ENCODE results near the gene SH3RF2. TPM values are rescaled to one million over a fixed set of nuclear protein-coding genes. Genes with fewer than 3 reads are reported as not detected.

Gene SH3RF2
- total and polyA plus RNA-seq, 2 donors (not counting 1 experiment from before 2014, with no cell fraction given): 0.53 to 1.2 TPM

- Histone ChIP-seq H4K20me1 (ENCODE audit: control insufficient read depth, extremely low read depth, insufficient read depth, low read length) (no peaks in the 10 kb centered on the region), H3K27ac (ENCODE audit: insufficient read depth, low read length) (no peak overlapping the region), H3K79me2 (ENCODE audit: control insufficient read depth, insufficient read depth, low read length) (no peaks in the 10 kb centered on the region), H3K4me2 (ENCODE audit: extremely low read depth, insufficient read depth, low read length) (no peak overlapping the region), H3K4me1 (ENCODE audit: control insufficient read depth, extremely low read depth, insufficient read depth, low read length) (no peaks in the 10 kb centered on the region), H3K36me3 (ENCODE audit: control insufficient read depth, insufficient read depth, low read length) (no peaks in the 10 kb centered on the region), H2AFZ (ENCODE audit: low read length) (no peak overlapping the region), H3K27me3 (ENCODE audit: control insufficient read depth, insufficient read depth, low read length) (no peaks in the 10 kb centered on the region), H3K9me3 (ENCODE audit: control insufficient read depth, insufficient read depth, low read depth, low read length) (no peaks in the 10 kb centered on the region), H3K9ac (ENCODE audit: insufficient read depth, low read length) (no peak overlapping the region), H3K4me3 (replicated peaks in 1 of 4; ENCODE audit: control extremely low read depth in 1 of 4, insufficient read depth in 1 of 4, low read depth in 3 of 4, low read length in 4 of 4) (no peak overlapping the region)
- TF ChIP-seq CTCF (conservative IDR thresholded peaks at IDR 0.05 in 1 of 2, IDR thresholded peaks at IDR 0.05 in 1 of 2; ENCODE audit: low read depth in 1 of 2, low read length in 2 of 2): peak in 1 of 2 donors; percentile 48
- TF ChIP-seq EZH2 (IDR thresholded peaks at IDR 0.05; ENCODE audit: low read length, missing control alignments): no peak
- DNase-seq (ENCODE audit: low read depth in 2 of 2): no peak
Measured at GRCh38 chr5:146041180-146041789, 104.9 kb downstream of the SH3RF2 start.

GRCh38 chr5:146042628-146043279, 106.4 kb downstream of the SH3RF2 start:
- Histone ChIP-seq H3K27me3 (ENCODE audit: control insufficient read depth, insufficient read depth, low read length) (no peaks in the 10 kb centered on the region), H3K79me2 (ENCODE audit: control insufficient read depth, insufficient read depth, low read length) (no peaks in the 10 kb centered on the region), H3K9ac (ENCODE audit: insufficient read depth, low read length) (no peak overlapping the region), H3K4me1 (ENCODE audit: control insufficient read depth, extremely low read depth, insufficient read depth, low read length) (no peaks in the 10 kb centered on the region), H3K4me2 (ENCODE audit: extremely low read depth, insufficient read depth, low read length) (no peak overlapping the region), H3K4me3 (replicated peaks in 1 of 4; ENCODE audit: control extremely low read depth in 1 of 4, insufficient read depth in 1 of 4, low read depth in 3 of 4, low read length in 4 of 4) (no peak overlapping the region), H3K27ac (ENCODE audit: insufficient read depth, low read length) (no peak overlapping the region), H3K9me3 (ENCODE audit: control insufficient read depth, insufficient read depth, low read depth, low read length) (no peaks in the 10 kb centered on the region), H2AFZ (ENCODE audit: low read length) (no peak overlapping the region), H4K20me1 (ENCODE audit: control insufficient read depth, extremely low read depth, insufficient read depth, low read length) (no peaks in the 10 kb centered on the region), H3K36me3 (ENCODE audit: control insufficient read depth, insufficient read depth, low read length) (no peaks in the 10 kb centered on the region)
- TF ChIP-seq EZH2 (IDR thresholded peaks at IDR 0.05; ENCODE audit: low read length, missing control alignments): no peak
- TF ChIP-seq CTCF (conservative IDR thresholded peaks at IDR 0.05 in 1 of 2, IDR thresholded peaks at IDR 0.05 in 1 of 2; ENCODE audit: low read depth in 1 of 2, low read length in 2 of 2): no peak
- peak; percentile 54 to 90 for DNase-seq (ENCODE audit: low read depth in 2 of 2)

- no peaks in the 10 kb centered on the region for H4K20me1 ChIP-seq (ENCODE audit: control insufficient read depth, extremely low read depth, insufficient read depth, low read length)
- no peaks in the 10 kb centered on the region for H3K9me3 ChIP-seq (ENCODE audit: control insufficient read depth, insufficient read depth, low read depth, low read length)
- H3K27me3 ChIP-seq (ENCODE audit: control insufficient read depth, insufficient read depth, low read length): no peaks in the 10 kb centered on the region
- H3K79me2 ChIP-seq (ENCODE audit: control insufficient read depth, insufficient read depth, low read length): no peaks in the 10 kb centered on the region
- no peak for TF ChIP-seq CTCF (conservative IDR thresholded peaks at IDR 0.05 in 1 of 2, IDR thresholded peaks at IDR 0.05 in 1 of 2; ENCODE audit: low read depth in 1 of 2, low read length in 2 of 2)
- no peak for TF ChIP-seq EZH2 (IDR thresholded peaks at IDR 0.05; ENCODE audit: low read length, missing control alignments)
- H3K4me2 ChIP-seq (ENCODE audit: extremely low read depth, insufficient read depth, low read length): no peak overlapping the region
- no peak overlapping the region for H3K27ac ChIP-seq (ENCODE audit: insufficient read depth, low read length)
- H2AFZ ChIP-seq (ENCODE audit: low read length): no peak overlapping the region
- no peak overlapping the region for H3K9ac ChIP-seq (ENCODE audit: insufficient read depth, low read length)
- H3K4me3 ChIP-seq (replicated peaks in 1 of 4; ENCODE audit: control extremely low read depth in 1 of 4, insufficient read depth in 1 of 4, low read depth in 3 of 4, low read length in 4 of 4): no peak overlapping the region
- H3K36me3 ChIP-seq (ENCODE audit: control insufficient read depth, insufficient read depth, low read length): no peaks in the 10 kb centered on the region
- no peak for DNase-seq (ENCODE audit: low read depth in 2 of 2)
- no peaks in the 10 kb centered on the region for H3K4me1 ChIP-seq (ENCODE audit: control insufficient read depth, extremely low read depth, insufficient read depth, low read length)
Measured at GRCh38 chr5:146043722-146044121, 107.3 kb downstream of the SH3RF2 start.
